Astrocyte of the cerebellum (primary cell): ENCODE data around the gene ELMOD3.
A peak's percentile ranks its signal among the peaks of the same experiment; 100 is the strongest.

Experiments used
- DNase-seq: peaks from one replicate; pipeline ENCODE4 v3.0.0-alpha.2; 2011; ENCODE audit warnings: low read depth
- H3K4me3 ChIP-seq: 2 replicates; pipeline ENCODE4 v1.5.1; 2011; ENCODE audit warnings: mild to moderate bottlenecking, low read depth, low read length, moderate library complexity
- in situ Hi-C: cut with HindIII; loops from 2 replicates; pipeline ENCODE4 v1.10.0; 2017; ENCODE audit warnings: low sequenced_read_pairs
- TF ChIP-seq, protein P1 (sequence below): IDR thresholded peaks from 2 replicates; pipeline ENCODE4 v1.5.1; 2012; ENCODE audit warnings: low read length, low read depth, moderate library complexity, mild to moderate bottlenecking; ENCODE audit errors: missing control alignments

The ELMOD3 gene

DNA sequence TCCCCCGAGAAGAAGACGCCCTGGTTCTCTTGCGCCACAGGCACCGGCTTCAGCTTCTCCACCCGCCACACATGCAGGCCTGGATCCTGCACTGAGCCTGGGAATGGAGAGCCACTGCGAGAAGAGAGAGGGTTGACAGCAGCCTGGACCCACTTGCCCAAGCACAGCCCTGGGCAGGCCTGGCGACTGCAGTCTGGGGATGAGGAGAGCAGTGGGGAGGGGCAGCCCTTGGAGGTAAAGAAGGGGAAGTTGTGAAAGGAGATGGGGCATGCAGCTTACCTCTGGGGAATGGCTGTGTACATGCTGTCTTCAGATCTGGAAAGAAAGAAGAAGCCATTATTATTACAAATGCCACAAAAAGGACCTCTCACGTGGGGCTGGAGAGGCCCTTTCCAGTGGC, 47.3 kb downstream of the ELMOD3 start:
- no peak for DNase-seq
- TF ChIP-seq, protein P1, sequence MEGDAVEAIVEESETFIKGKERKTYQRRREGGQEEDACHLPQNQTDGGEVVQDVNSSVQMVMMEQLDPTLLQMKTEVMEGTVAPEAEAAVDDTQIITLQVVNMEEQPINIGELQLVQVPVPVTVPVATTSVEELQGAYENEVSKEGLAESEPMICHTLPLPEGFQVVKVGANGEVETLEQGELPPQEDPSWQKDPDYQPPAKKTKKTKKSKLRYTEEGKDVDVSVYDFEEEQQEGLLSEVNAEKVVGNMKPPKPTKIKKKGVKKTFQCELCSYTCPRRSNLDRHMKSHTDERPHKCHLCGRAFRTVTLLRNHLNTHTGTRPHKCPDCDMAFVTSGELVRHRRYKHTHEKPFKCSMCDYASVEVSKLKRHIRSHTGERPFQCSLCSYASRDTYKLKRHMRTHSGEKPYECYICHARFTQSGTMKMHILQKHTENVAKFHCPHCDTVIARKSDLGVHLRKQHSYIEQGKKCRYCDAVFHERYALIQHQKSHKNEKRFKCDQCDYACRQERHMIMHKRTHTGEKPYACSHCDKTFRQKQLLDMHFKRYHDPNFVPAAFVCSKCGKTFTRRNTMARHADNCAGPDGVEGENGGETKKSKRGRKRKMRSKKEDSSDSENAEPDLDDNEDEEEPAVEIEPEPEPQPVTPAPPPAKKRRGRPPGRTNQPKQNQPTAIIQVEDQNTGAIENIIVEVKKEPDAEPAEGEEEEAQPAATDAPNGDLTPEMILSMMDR, result no peak
- in situ Hi-C loops, result no loop called here

DNA sequence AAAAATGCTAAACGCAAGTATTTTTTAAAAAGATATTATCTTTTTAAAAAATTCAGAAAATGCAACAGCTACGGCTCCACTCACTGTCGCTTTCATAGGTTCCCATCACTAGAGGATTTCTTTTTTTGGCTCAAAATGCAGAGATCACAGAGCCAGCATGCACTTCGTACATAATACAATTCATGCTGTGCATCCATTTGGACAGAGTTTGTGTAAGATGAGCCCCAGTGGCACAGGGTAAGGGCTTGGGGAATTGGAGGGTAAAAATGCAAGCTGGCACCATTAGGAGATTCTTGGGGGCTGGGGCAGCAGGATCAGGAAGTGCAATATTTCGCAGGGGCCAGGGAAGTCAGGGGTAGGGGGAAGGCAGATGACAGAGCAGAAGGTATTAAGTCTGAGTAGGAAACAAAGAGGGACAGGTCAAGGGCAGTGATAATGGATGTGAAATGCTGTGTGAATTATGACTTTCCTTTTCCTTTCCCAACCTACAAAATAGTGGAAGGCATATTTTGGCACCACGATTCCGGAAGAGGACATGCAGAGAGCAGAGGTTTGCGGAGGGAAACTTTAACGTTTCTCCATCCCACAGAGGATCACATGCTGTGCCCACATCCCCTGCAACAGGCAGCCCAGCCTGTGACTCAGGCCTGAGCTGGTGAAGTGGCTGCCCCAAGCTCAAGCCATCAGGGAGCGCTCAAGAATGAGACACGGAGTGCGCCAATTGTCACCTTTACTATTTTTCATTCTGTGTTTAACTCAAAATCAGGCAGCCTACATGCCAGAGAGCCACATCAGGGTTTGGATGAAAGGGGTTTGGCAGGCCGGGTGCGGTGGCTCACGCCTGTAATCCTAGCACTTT, 50.9 kb downstream of the ELMOD3 start:
- DNase-seq, result peak; percentile 89
- H3K4me3 ChIP-seq, result peak overlapping the region; percentile 2
- TF ChIP-seq, protein P1, result no peak
- in situ Hi-C loops, result no loop called here

More for the DNA sequence above, 47.3 kb downstream of the ELMOD3 start:
- no peak overlapping the region for H3K4me3 ChIP-seq

DNA sequence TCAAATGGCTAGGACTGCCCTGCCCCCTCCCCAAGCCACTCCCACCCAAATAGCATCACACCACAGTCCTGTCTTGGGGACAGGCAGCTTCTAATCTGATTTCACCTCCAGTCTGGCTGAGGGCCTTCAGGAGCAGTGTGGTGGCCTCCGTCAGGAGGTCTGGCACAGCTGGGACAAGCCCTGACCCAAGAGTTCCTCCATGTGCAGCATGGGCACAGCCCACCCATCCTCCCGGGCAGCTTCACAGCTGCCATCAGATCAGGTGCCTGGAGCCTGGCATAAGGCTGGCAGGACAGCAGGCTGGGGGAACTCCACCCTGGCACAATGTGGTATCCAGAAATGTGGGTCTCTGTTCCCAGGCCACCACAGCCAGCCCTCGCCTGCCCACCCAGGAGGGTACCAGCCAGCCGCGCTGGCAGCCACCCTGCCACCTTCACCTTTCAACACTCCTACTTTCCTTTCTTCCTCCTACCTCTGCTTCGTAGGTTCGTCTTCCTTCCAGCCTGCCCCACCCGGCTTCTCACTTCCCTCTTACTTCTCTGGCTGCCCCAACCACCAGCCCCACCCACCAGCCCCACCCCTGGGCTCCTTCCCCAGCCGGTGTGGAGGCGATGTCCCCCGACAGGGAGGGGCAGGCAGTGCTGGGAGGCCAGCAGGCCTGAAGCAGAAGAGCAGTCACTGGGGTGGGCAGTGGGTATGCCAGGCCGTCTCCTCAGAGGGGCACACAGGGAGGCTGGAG, 55.4 kb downstream of the ELMOD3 start, which contains the start of gene CAPG:
CAPG (minus strand) TSS at position 522 of the 739 bp plus-strand sequence. CDS start 8,221 bp downstream, outside the sequence.
- TF ChIP-seq, protein P1, result no peak
- H3K4me3 ChIP-seq, result no peak within 1 kb of the TSS
- in situ Hi-C loops, result no loop called here
- DNase-seq, result no peak

DNA sequence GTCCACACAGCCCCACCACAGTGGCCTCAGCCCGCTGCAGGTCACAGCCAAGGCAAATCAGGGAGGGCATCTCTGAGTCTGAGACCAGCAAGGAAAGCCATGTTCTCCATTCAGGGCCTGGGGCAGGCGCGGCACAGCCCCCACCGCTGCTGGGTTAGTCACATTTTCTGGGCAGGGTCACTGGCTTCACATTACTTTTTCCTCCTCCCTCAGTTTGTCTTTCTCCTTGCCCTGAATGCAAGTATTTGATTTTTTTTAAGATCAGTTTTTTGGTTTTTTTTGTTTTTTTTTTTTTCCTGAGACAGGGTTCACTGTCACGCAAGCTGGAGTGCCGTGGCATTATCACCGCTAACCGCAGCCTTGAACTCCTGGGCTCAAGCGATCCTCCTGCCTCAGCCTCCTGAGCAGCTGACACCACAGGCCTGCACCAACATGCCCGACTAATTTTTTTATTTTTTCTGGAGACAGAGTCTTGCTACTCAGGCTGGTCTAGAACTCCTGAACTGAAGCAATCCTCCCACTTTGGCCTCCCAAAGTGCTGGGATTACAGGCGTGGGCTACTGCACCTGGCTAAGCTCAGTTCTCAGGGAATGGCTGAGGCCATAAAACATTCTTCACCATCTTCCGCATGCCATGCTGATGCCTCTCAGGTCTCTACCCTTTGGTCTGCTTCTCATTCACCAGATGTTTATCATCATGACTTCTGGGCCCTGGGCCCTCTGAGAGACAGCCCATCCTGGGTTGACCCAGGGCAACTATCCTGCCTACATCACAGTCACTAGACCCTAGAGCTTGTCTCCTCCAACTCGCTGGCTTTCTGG, 56.2 kb downstream of the ELMOD3 start:
- in situ Hi-C loops, result no loop called here
- TF ChIP-seq, protein P1, result no peak
- no peak for DNase-seq
- H3K4me3 ChIP-seq, result no peak overlapping the region

DNA sequence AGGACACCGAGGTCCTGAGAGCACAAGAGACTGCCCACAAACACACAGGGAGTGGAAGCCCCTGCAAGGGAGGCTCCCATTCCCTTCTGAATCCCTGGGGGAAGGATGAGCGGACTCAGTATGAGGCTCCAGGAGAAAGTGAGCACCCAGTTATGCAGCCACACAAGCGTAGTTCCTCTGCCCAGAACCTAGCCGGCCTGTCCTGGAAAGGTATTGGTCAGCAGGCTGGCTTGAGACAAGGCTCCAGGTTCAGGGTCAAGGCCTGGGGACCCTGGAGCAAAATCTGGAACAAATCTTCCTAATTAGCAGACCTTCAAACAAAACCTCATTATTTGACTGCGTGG, 56.8 kb downstream of the ELMOD3 start:
- H3K4me3 ChIP-seq, result no peak overlapping the region
- in situ Hi-C loops, result no loop called here

More for the DNA sequence above, 56.8 kb downstream of the ELMOD3 start:
- DNase-seq, result no peak
- TF ChIP-seq, protein P1, result no peak
